Activated CD4-positive, alpha-beta T cell treated with anti-CD3 and anti-CD28 coated beads, Interleukin-2, amount 10 ng/mL, durations not matched to agents 24 days and 14 days (primary cell): ENCODE results near the gene ZBTB7B. TPM values are rescaled to one million over a fixed set of nuclear protein-coding genes. Genes with fewer than 3 reads are reported as not detected.

ENCODE experiments used
- DNase-seq: peaks from one replicate; pipeline ENCODE4 v3.0.0; 2022
- H3K27ac Mint-ChIP-seq: one replicate; pipeline ENCODE4 v1.8.0; 2022; ENCODE audit warnings: mild to moderate bottlenecking, mixed read lengths
- H3K27me3 Mint-ChIP-seq: one replicate; pipeline ENCODE4 v1.8.0; 2022; ENCODE audit warnings: mixed read lengths
- H3K36me3 Mint-ChIP-seq: one replicate; pipeline ENCODE4 v1.8.0; 2022; ENCODE audit warnings: low read depth, mild to moderate bottlenecking, mixed read lengths
- H3K4me1 Mint-ChIP-seq: one replicate; pipeline ENCODE4 v1.8.0; 2021; ENCODE audit warnings: mixed read lengths
- H3K4me3 Mint-ChIP-seq: one replicate; pipeline ENCODE4 v1.8.0; 2022; ENCODE audit warnings: mild to moderate bottlenecking, moderate library complexity, mixed read lengths
- H3K9me3 Mint-ChIP-seq: one replicate; pipeline ENCODE4 v1.8.0; 2021; ENCODE audit warnings: mixed read lengths
- intact Hi-C: fragments of 100-400 bp; cut with micrococcal nuclease; formaldehyde crosslinking; loops from one replicate; pipeline ENCODE4 v1.15.1; 2023
- total RNA-seq: library from RNA; stranded (reverse); gene quantifications from 2 replicates; pipeline ENCODE4 v1.2.3, GENCODE V29; 2022

The ZBTB7B gene
- total RNA-seq, 1 donor from 2014 or later = 150 TPM

GRCh38 chr1:155053531-155054105 lies 51.0 kb downstream of the ZBTB7B start:
- intact Hi-C loops = no loop called here
- H3K4me3 Mint-ChIP-seq = peak overlapping the region; percentile 71

GRCh38 chr1:155057104-155057503 lies 54.5 kb downstream of the ZBTB7B start:
- DNase-seq = no peak
- Mint-ChIP-seq H3K4me3 (no peak overlapping the region), H3K27me3 (no peaks in the 10 kb centered on the region), H3K27ac (no peak overlapping the region), H3K4me1 (peaks cover 18% of the 10 kb centered on the region), H3K9me3 (no peaks in the 10 kb centered on the region), H3K36me3 (peaks cover 30% of the 10 kb centered on the region)
- intact Hi-C loops = no loop called here

More at GRCh38 chr1:155053531-155054105, 51.0 kb downstream of the ZBTB7B start:
- H3K27ac Mint-ChIP-seq = peak overlapping the region; percentile 40
- no peak for DNase-seq
- H3K4me1 Mint-ChIP-seq = peaks cover 22% of the 10 kb centered on the region
- H3K9me3 Mint-ChIP-seq = no peaks in the 10 kb centered on the region
- peaks cover 20% of the 10 kb centered on the region for H3K36me3 Mint-ChIP-seq
- no peaks in the 10 kb centered on the region for H3K27me3 Mint-ChIP-seq

GRCh38 chr1:155057788-155058211 lies 55.2 kb downstream of the ZBTB7B start:
- Mint-ChIP-seq H3K27ac (no peak overlapping the region), H3K9me3 (no peaks in the 10 kb centered on the region), H3K4me1 (peaks cover 15% of the 10 kb centered on the region), H3K27me3 (no peaks in the 10 kb centered on the region), H3K36me3 (peaks cover 30% of the 10 kb centered on the region), H3K4me3 (no peak overlapping the region)
- intact Hi-C loops = no loop called here
- no peak for DNase-seq

- H3K27ac Mint-ChIP-seq = no peak overlapping the region
- peaks cover 27% of the 10 kb centered on the region for H3K36me3 Mint-ChIP-seq
- intact Hi-C loops = loop anchor here (1.0 to 5.0 kb wide), 6 partner anchors 8 to 502 kb away; partner anchors contain the start of genes CKS1B, SHC1, UBE2Q1 and ZBTB7B
- no peak overlapping the region for H3K4me3 Mint-ChIP-seq
- H3K9me3 Mint-ChIP-seq = no peaks in the 10 kb centered on the region
- peaks cover 20% of the 10 kb centered on the region for H3K4me1 Mint-ChIP-seq
- DNase-seq = no peak
- no peaks in the 10 kb centered on the region for H3K27me3 Mint-ChIP-seq
These were observed 58.1 kb downstream of the ZBTB7B start for GRCh38 chr1:155060736-155061135.

GRCh38 chr1:155061381-155062150 lies 59.0 kb downstream of the ZBTB7B start:
- no peaks in the 10 kb centered on the region for H3K9me3 Mint-ChIP-seq

GRCh38 chr1:155062151-155062686 lies 59.6 kb downstream of the ZBTB7B start:
- DNase-seq = peak; percentile 67
- Mint-ChIP-seq H3K36me3 (peaks cover 18% of the 10 kb centered on the region), H3K27ac (no peak overlapping the region), H3K4me3 (peak overlapping the region; percentile 80), H3K27me3 (no peaks in the 10 kb centered on the region), H3K9me3 (no peaks in the 10 kb centered on the region), H3K4me1 (peaks cover 23% of the 10 kb centered on the region)
- intact Hi-C loops = loop anchor here (5.0 kb wide), 2 partner anchors 60 to 90 kb away; partner anchors contain the start of genes CKS1B, SHC1 and ZBTB7B

More at GRCh38 chr1:155061381-155062150, 59.0 kb downstream of the ZBTB7B start:
- H3K4me3 Mint-ChIP-seq = peak overlapping the region; percentile 34
- intact Hi-C loops = loop anchor here (1.0 to 5.0 kb wide), 6 partner anchors 9 to 503 kb away; partner anchors contain the start of genes CKS1B, SHC1, UBE2Q1 and ZBTB7B
- DNase-seq = peak; percentile 99
- peaks cover 23% of the 10 kb centered on the region for H3K4me1 Mint-ChIP-seq
- no peak overlapping the region for H3K27ac Mint-ChIP-seq
- peaks cover 19% of the 10 kb centered on the region for H3K36me3 Mint-ChIP-seq
- no peaks in the 10 kb centered on the region for H3K27me3 Mint-ChIP-seq

- intact Hi-C loops = loop anchor here (1.0 to 5.0 kb wide), 4 partner anchors 21 to 108 kb away; partner anchors contain the start of genes CKS1B, SHC1 and ZBTB7B
- peak; percentile 95 for DNase-seq
- peaks cover 23% of the 10 kb centered on the region for H3K4me1 Mint-ChIP-seq
- H3K36me3 Mint-ChIP-seq = peaks cover 14% of the 10 kb centered on the region
- no peaks in the 10 kb centered on the region for H3K9me3 Mint-ChIP-seq
- no peak overlapping the region for H3K27ac Mint-ChIP-seq
- peak overlapping the region; percentile 80 for H3K4me3 Mint-ChIP-seq
- H3K27me3 Mint-ChIP-seq = no peaks in the 10 kb centered on the region
These were observed 60.3 kb downstream of the ZBTB7B start for GRCh38 chr1:155062702-155063411.

GRCh38 chr1:155063550-155064110 lies 61.0 kb downstream of the ZBTB7B start, which contains the start of gene EFNA4:
EFNA4 (plus strand) TSS chr1:155063740; CDS start chr1:155063824, 84 bp downstream.
- Mint-ChIP-seq H3K27ac (peak within 1 kb of the TSS; percentile 54), H3K27me3 (no peaks in the 10 kb centered on the region), H3K9me3 (no peaks in the 10 kb centered on the region), H3K4me1 (peaks cover 23% of the 10 kb centered on the region), H3K4me3 (peak within 1 kb of the TSS; percentile 80), H3K36me3 (peaks cover 13% of the 10 kb centered on the region)
- intact Hi-C loops = loop anchor here (1.0 to 5.0 kb wide), 4 partner anchors 21 to 108 kb away; partner anchors contain the start of genes CKS1B, SHC1 and ZBTB7B
- peak; percentile 96 for DNase-seq

GRCh38 chr1:155064111-155064831 lies 61.7 kb downstream of the ZBTB7B start:
- Mint-ChIP-seq H3K9me3 (no peaks in the 10 kb centered on the region), H3K27me3 (no peaks in the 10 kb centered on the region), H3K4me1 (peaks cover 23% of the 10 kb centered on the region), H3K27ac (peak overlapping the region; percentile 54), H3K4me3 (peak overlapping the region; percentile 80), H3K36me3 (peaks cover 13% of the 10 kb centered on the region)
- DNase-seq = peak; percentile 75
- intact Hi-C loops = loop anchor here (5.0 kb wide), 2 partner anchors 62 to 92 kb away; partner anchors contain the start of genes CKS1B, SHC1 and ZBTB7B

- Mint-ChIP-seq H3K27ac (no peak overlapping the region), H3K4me3 (peak overlapping the region; percentile 80), H3K36me3 (peaks cover 10% of the 10 kb centered on the region), H3K9me3 (no peaks in the 10 kb centered on the region), H3K4me1 (peaks cover 23% of the 10 kb centered on the region), H3K27me3 (no peaks in the 10 kb centered on the region)
- DNase-seq = no peak
- intact Hi-C loops = loop anchor here (5.0 kb wide), 2 partner anchors 63 to 93 kb away; partner anchors contain the start of genes CKS1B, SHC1 and ZBTB7B
These were observed 62.3 kb downstream of the ZBTB7B start for GRCh38 chr1:155064832-155065429.

- H3K9me3 Mint-ChIP-seq = no peaks in the 10 kb centered on the region
- H3K4me3 Mint-ChIP-seq = no peak overlapping the region
- intact Hi-C loops = no loop called here
- peaks cover 2% of the 10 kb centered on the region for H3K27me3 Mint-ChIP-seq
- no peak for DNase-seq
- no peak overlapping the region for H3K27ac Mint-ChIP-seq
- peaks cover 6% of the 10 kb centered on the region for H3K36me3 Mint-ChIP-seq
- H3K4me1 Mint-ChIP-seq = peaks cover 24% of the 10 kb centered on the region
These were observed 64.2 kb downstream of the ZBTB7B start for GRCh38 chr1:155066777-155067176.
